ENCODE measurements around the gene OR51B4.
"Not testable (repeated sequence)": the region's sequence is repeated elsewhere in the genome, so short reads cannot be mapped to it uniquely, and the experiment has no call there.

OR51B4 gene

GRCh38 chr11:5269715-5270147 is 32.0 kb downstream of the OR51B4 start, which contains the start of gene HBE1:
Gene HBE1 (minus strand): TSS chr11:5269945. CDS start chr11:5269890, 55 bp downstream.
- no peak for DNase-seq

GRCh38 chr11:5267033-5267563 is 34.6 kb downstream of the OR51B4 start:
- no peak for DNase-seq

GRCh38 chr11:5266609-5267008 is 35.1 kb downstream of the OR51B4 start:
- no peak for DNase-seq

GRCh38 chr11:5265832-5266231 is 35.9 kb downstream of the OR51B4 start:
- no peak for DNase-seq

GRCh38 chr11:5258543-5259262 is 43.0 kb downstream of the OR51B4 start:
- DNase-seq: no peak

GRCh38 chr11:5257296-5257695 is 44.5 kb downstream of the OR51B4 start:
- no peak for DNase-seq

- DNase-seq: not testable (repeated sequence)
These were observed 46.9 kb downstream of the OR51B4 start, which contains the start of gene HBG2 for GRCh38 chr11:5254646-5255413. Gene HBG2 (minus strand): TSS chr11:5254781. CDS start chr11:5254728, 53 bp downstream.

DNA sequence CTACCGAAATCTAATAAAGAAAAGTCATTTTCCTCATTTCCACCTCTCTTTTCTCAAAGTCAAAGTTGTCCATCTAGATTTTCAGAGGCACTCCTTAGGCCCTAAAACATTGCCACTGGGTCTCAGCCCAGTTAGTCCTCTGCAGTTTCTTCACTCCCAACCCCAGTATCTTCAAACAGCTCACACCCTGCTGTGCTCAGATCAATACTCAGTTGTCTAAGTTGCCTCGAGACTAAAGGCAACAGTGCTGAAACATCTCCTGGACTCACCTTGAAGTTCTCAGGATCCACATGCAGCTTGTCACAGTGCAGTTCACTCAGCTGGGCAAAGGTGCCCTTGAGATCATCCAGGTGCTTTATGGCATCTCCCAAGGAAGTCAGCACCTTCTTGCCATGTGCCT is 47.7 kb downstream of the OR51B4 start:
- DNase-seq: not testable (repeated sequence)

DNA sequence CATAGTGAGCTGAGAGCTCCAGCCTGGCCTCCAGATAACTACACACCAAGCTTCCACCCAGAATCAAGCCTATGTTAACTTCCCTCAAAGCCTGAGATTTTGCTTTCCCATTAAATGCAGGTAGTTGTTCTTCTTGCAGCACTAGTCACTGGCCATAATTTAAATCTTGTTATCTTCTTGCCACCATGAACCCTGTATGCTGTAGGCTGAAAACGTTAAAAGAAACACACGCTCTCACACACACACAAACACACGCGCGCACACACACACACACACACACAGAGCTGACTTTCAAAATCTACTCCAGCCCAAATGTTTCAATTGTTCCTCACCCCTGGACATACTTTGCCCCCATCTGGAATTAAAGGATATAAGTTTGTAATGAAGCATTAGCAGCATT is 48.3 kb downstream of the OR51B4 start:
- DNase-seq: not testable (repeated sequence)

DNA sequence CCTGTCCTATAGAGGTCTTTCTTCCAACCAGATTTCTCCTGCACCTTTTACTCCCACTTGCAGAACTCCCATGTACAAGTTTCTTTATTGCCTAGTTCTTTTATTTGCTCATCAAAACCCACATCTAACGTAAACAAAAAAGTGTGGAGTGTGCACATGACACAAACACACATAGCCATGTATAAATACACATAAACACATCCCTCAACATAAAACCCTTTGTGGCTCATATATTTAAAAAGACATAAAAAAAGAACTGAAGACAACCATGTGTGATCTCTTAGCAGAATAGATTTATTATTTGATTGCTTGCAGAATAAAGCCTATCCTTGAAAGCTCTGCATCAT is 48.9 kb downstream of the OR51B4 start:
- DNase-seq: no peak

DNA sequence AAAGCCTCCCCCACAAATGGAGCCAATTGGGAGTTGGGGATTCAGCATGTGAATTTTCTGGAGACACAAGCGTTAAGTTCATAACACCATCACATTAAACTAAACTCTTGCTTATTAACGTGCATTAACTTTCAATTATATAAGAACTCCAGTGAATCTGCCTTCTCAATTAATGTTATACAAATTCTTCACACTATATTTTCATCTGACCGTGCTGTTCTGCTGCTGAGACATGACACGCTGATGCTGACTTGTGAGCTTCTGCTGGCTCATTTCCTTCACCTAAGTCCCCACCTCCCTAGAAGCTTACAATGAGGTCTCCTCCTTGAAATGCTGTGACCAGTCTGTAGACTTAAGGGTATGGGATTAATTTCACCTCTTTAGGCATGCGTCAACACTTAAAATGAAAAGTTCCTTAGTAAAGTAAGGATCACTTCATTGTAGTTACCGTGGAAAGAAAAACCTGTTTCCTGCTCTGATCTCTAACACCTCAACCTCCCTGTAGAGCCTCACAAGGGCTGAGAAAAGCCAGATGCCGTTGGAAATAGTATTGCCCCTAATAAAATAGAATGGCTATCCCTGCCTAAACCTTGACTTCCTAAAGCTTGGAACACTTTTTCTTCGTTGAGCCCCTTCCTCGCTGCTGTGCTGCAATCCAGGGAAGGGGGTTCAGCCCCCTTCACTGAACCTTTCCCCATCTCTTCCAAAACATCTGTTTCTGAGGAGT is 49.4 kb downstream of the OR51B4 start:
- DNase-seq: no peak

DNA sequence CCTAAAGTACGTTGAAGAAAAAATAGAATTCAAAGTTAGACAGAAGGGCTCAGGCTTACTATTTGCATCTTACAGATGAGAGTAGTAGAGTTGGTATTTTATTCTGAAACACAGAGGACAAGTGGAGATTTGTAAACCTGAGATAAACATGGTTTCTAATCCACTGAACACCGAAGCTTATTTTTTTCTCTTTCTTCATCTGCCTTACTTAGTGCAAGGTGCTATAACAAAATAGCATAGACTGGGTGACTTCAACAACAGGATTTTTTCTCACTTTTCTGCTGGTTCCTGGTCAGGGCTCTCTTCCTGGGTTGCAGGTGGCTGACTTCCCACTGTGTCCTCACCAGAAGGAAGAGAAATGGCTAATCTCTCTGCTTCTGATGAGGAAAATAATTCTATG is 50.0 kb downstream of the OR51B4 start:
- no peak for DNase-seq

Data from GF-D8 (cell line).